Measurements from ENCODE around the gene CACNG5. TPM values are rescaled to one million over a fixed set of nuclear protein-coding genes. Genes with fewer than 3 reads are reported as not detected.

Gene CACNG5
- total RNA-seq (not detected), total RNA-seq (0 to 0.06 (median 0) reads per million in 29 experiments)
- not detected for total RNA-seq (2013)

GRCh38 chr17:66834919-66835454, at the start of gene CACNG5:
TSS of gene CACNG5 (plus strand) at chr17:66835117. CDS start at chr17:66877333, 42,216 bp downstream.
- Histone ChIP-seq H3K4me1 (ENCODE audit: control insufficient read depth in 1 of 2, extremely low read depth in 1 of 2, insufficient read depth in 2 of 2, low read length in 2 of 2) (peaks cover 0 to 2% of the 10 kb centered on the region in 2 experiments), H3K27me3 (replicated peaks in 1 of 2; ENCODE audit: control insufficient read depth in 2 of 2, extremely low read depth in 1 of 2, insufficient read depth in 2 of 2, low read length in 1 of 2) (peaks cover 13 to 54% of the 10 kb centered on the region in 2 experiments), H3K27ac (ENCODE audit: low read length) (no peak within 1 kb of the TSS), H3K9me3 (no peaks in the 10 kb centered on the region), H3K4me3 (ENCODE audit: control insufficient read depth in 1 of 2, extremely low read depth in 1 of 2, low read length in 1 of 2) (no peak within 1 kb of the TSS), H3K36me3 (ENCODE audit: control insufficient read depth in 2 of 2, extremely low read depth in 1 of 2, insufficient read depth in 1 of 2, low read length in 1 of 2) (no peaks in the 10 kb centered on the region)
- H3K4me3 Mint-ChIP-seq: no peak within 1 kb of the TSS
- H3K9me3 Mint-ChIP-seq: no peaks in the 10 kb centered on the region
- DNase-seq: no peak
- H3K27ac Mint-ChIP-seq: no peak within 1 kb of the TSS
- POLR2A ChIA-PET: no interaction called here
- WGBS (ENCODE audit: insufficient coverage): 13% methylated on average over 48 of the region's 57 CpGs
- peaks cover 1 to 2% (median 1%) of the 10 kb centered on the region in 3 donors for H3K4me1 Mint-ChIP-seq
- CTCF ChIA-PET: no interaction called here
- H3K27me3 Mint-ChIP-seq: peaks cover 49 to 63% of the 10 kb centered on the region in 2 donors
- no peaks in the 10 kb centered on the region for H3K36me3 Mint-ChIP-seq
- no peak for ATAC-seq (replicated peaks in 1 of 4)

GRCh38 chr17:66786107-66786506, 48.8 kb upstream of the CACNG5 start:
- POLR2A ChIA-PET: interaction anchor here (0.6 to 1.0 kb wide), 2 partner anchors 9 to 22 kb away, joined by 3 read pairs; no protein-coding TSS in a partner anchor
- ATAC-seq (replicated peaks in 1 of 4) (no peak), DNase-seq (no peak)
- CTCF ChIA-PET: no interaction called here
- H3K4me1 ChIP-seq (ENCODE audit: control insufficient read depth in 1 of 2, extremely low read depth in 1 of 2, insufficient read depth in 2 of 2, low read length in 2 of 2): no peaks in the 10 kb centered on the region
- no peaks in the 10 kb centered on the region for H3K27me3 ChIP-seq (replicated peaks in 1 of 2; ENCODE audit: control insufficient read depth in 2 of 2, extremely low read depth in 1 of 2, insufficient read depth in 2 of 2, low read length in 1 of 2)
- WGBS (ENCODE audit: insufficient coverage): 94% methylated on average over 8 of the region's 10 CpGs
- H3K27ac ChIP-seq (ENCODE audit: low read length): no peak overlapping the region
- Mint-ChIP-seq H3K4me1 (peaks cover 1 to 16% (median 5%) of the 10 kb centered on the region in 3 donors), H3K36me3 (peaks cover 41% of the 10 kb centered on the region), H3K9me3 (no peaks in the 10 kb centered on the region), H3K27ac (no peak overlapping the region), H3K4me3 (no peak overlapping the region), H3K27me3 (no peaks in the 10 kb centered on the region)
- peaks cover 6 to 47% of the 10 kb centered on the region in 2 donors for H3K36me3 ChIP-seq (ENCODE audit: control insufficient read depth in 2 of 2, extremely low read depth in 1 of 2, insufficient read depth in 1 of 2, low read length in 1 of 2)
- H3K9me3 ChIP-seq: no peaks in the 10 kb centered on the region
- no peak overlapping the region for H3K4me3 ChIP-seq (ENCODE audit: control insufficient read depth in 1 of 2, extremely low read depth in 1 of 2, low read length in 1 of 2)

- ChIA-PET POLR2A (no interaction called here), CTCF (no interaction called here)
- 100% methylated on average over 1 of the region's 3 CpGs for WGBS (ENCODE audit: insufficient coverage)
Observed at GRCh38 chr17:66787914-66788313, 47.0 kb upstream of the CACNG5 start.

GRCh38 chr17:66789093-66789492, 45.8 kb upstream of the CACNG5 start:
- ChIA-PET CTCF (no interaction called here), POLR2A (no interaction called here)
- no peaks in the 10 kb centered on the region for H3K27me3 Mint-ChIP-seq
- no peak overlapping the region for H3K4me3 Mint-ChIP-seq
- Histone ChIP-seq H3K36me3 (ENCODE audit: control insufficient read depth in 2 of 2, extremely low read depth in 1 of 2, insufficient read depth in 1 of 2, low read length in 1 of 2) (peaks cover 6 to 69% of the 10 kb centered on the region in 2 donors), H3K27me3 (replicated peaks in 1 of 2; ENCODE audit: control insufficient read depth in 2 of 2, extremely low read depth in 1 of 2, insufficient read depth in 2 of 2, low read length in 1 of 2) (no peaks in the 10 kb centered on the region), H3K9me3 (no peaks in the 10 kb centered on the region), H3K27ac (ENCODE audit: low read length) (no peak overlapping the region), H3K4me3 (ENCODE audit: control insufficient read depth in 1 of 2, extremely low read depth in 1 of 2, low read length in 1 of 2) (no peak overlapping the region), H3K4me1 (ENCODE audit: control insufficient read depth in 1 of 2, extremely low read depth in 1 of 2, insufficient read depth in 2 of 2, low read length in 2 of 2) (peaks cover 0 to 3% of the 10 kb centered on the region in 2 experiments)
- peaks cover 58% of the 10 kb centered on the region for H3K36me3 Mint-ChIP-seq
- no peak overlapping the region for H3K27ac Mint-ChIP-seq
- 95% methylated on average over 11 of the region's 12 CpGs for WGBS (ENCODE audit: insufficient coverage)
- ATAC-seq (replicated peaks in 1 of 4) (no peak), DNase-seq (no peak)
- no peaks in the 10 kb centered on the region for H3K9me3 Mint-ChIP-seq
- peaks cover 6 to 23% (median 10%) of the 10 kb centered on the region in 3 donors for H3K4me1 Mint-ChIP-seq

More at GRCh38 chr17:66787914-66788313, 47.0 kb upstream of the CACNG5 start:
- Mint-ChIP-seq H3K4me3 (no peak overlapping the region), H3K9me3 (no peaks in the 10 kb centered on the region), H3K4me1 (peaks cover 6 to 23% (median 10%) of the 10 kb centered on the region in 3 donors), H3K27me3 (no peaks in the 10 kb centered on the region), H3K36me3 (peaks cover 50% of the 10 kb centered on the region), H3K27ac (no peak overlapping the region)
- Histone ChIP-seq H3K4me3 (ENCODE audit: control insufficient read depth in 1 of 2, extremely low read depth in 1 of 2, low read length in 1 of 2) (no peak overlapping the region), H3K27ac (ENCODE audit: low read length) (no peak overlapping the region), H3K9me3 (no peaks in the 10 kb centered on the region), H3K36me3 (ENCODE audit: control insufficient read depth in 2 of 2, extremely low read depth in 1 of 2, insufficient read depth in 1 of 2, low read length in 1 of 2) (peaks cover 6 to 61% of the 10 kb centered on the region in 2 donors), H3K4me1 (ENCODE audit: control insufficient read depth in 1 of 2, extremely low read depth in 1 of 2, insufficient read depth in 2 of 2, low read length in 2 of 2) (peaks cover 0 to 3% of the 10 kb centered on the region in 2 experiments), H3K27me3 (replicated peaks in 1 of 2; ENCODE audit: control insufficient read depth in 2 of 2, extremely low read depth in 1 of 2, insufficient read depth in 2 of 2, low read length in 1 of 2) (no peaks in the 10 kb centered on the region)
- ATAC-seq (replicated peaks in 1 of 4) (no peak), DNase-seq (no peak)

GRCh38 chr17:66789961-66790437, 44.9 kb upstream of the CACNG5 start:
- H3K9me3 ChIP-seq: no peaks in the 10 kb centered on the region
- Mint-ChIP-seq H3K4me1 (peaks cover 6 to 23% (median 10%) of the 10 kb centered on the region in 3 donors), H3K27me3 (no peaks in the 10 kb centered on the region), H3K4me3 (no peak overlapping the region), H3K36me3 (peaks cover 60% of the 10 kb centered on the region), H3K27ac (peak overlapping the region in 1 of 2 donors; percentile 34), H3K9me3 (no peaks in the 10 kb centered on the region)
- no peak overlapping the region for H3K4me3 ChIP-seq (ENCODE audit: control insufficient read depth in 1 of 2, extremely low read depth in 1 of 2, low read length in 1 of 2)
- no peaks in the 10 kb centered on the region for H3K27me3 ChIP-seq (replicated peaks in 1 of 2; ENCODE audit: control insufficient read depth in 2 of 2, extremely low read depth in 1 of 2, insufficient read depth in 2 of 2, low read length in 1 of 2)
- no peak overlapping the region for H3K27ac ChIP-seq (ENCODE audit: low read length)
- CTCF ChIA-PET: no interaction called here
- H3K36me3 ChIP-seq (ENCODE audit: control insufficient read depth in 2 of 2, extremely low read depth in 1 of 2, insufficient read depth in 1 of 2, low read length in 1 of 2): peaks cover 6 to 67% of the 10 kb centered on the region in 2 donors
- no peak for DNase-seq
- peaks cover 0 to 3% of the 10 kb centered on the region in 2 experiments for H3K4me1 ChIP-seq (ENCODE audit: control insufficient read depth in 1 of 2, extremely low read depth in 1 of 2, insufficient read depth in 2 of 2, low read length in 2 of 2)
- POLR2A ChIA-PET: no interaction called here
- ATAC-seq (replicated peaks in 1 of 4): no peak
- WGBS (ENCODE audit: insufficient coverage): 85% methylated on average over 3 of the region's 7 CpGs

- H3K27ac Mint-ChIP-seq: peak overlapping the region in 1 of 2 donors; percentile 34
Observed at GRCh38 chr17:66790501-66791061, 44.3 kb upstream of the CACNG5 start.

More at GRCh38 chr17:66790501-66791061, 44.3 kb upstream of the CACNG5 start:
- Histone ChIP-seq H3K27ac (ENCODE audit: low read length) (no peak overlapping the region), H3K36me3 (ENCODE audit: control insufficient read depth in 2 of 2, extremely low read depth in 1 of 2, insufficient read depth in 1 of 2, low read length in 1 of 2) (peaks cover 6 to 73% of the 10 kb centered on the region in 2 donors), H3K27me3 (replicated peaks in 1 of 2; ENCODE audit: control insufficient read depth in 2 of 2, extremely low read depth in 1 of 2, insufficient read depth in 2 of 2, low read length in 1 of 2) (no peaks in the 10 kb centered on the region), H3K4me3 (ENCODE audit: control insufficient read depth in 1 of 2, extremely low read depth in 1 of 2, low read length in 1 of 2) (no peak overlapping the region), H3K4me1 (ENCODE audit: control insufficient read depth in 1 of 2, extremely low read depth in 1 of 2, insufficient read depth in 2 of 2, low read length in 2 of 2) (peaks cover 0 to 3% of the 10 kb centered on the region in 2 experiments), H3K9me3 (no peaks in the 10 kb centered on the region)
- ChIA-PET CTCF (no interaction called here), POLR2A (no interaction called here)
- no peaks in the 10 kb centered on the region for H3K27me3 Mint-ChIP-seq
- no peak overlapping the region for H3K4me3 Mint-ChIP-seq
- 97% methylated on average over 6 of the region's 11 CpGs for WGBS (ENCODE audit: insufficient coverage)
- H3K4me1 Mint-ChIP-seq: peaks cover 6 to 23% (median 10%) of the 10 kb centered on the region in 3 donors
- H3K36me3 Mint-ChIP-seq: peaks cover 62% of the 10 kb centered on the region
- no peak for ATAC-seq (replicated peaks in 1 of 4)
- DNase-seq: no peak
- no peaks in the 10 kb centered on the region for H3K9me3 Mint-ChIP-seq
